HG03159 (cell line): ENCODE results near the gene KCNN3.
A peak's percentile ranks its signal among the peaks of the same experiment; 100 is the strongest.
"Not testable (repeated sequence)": the region's sequence is repeated elsewhere in the genome, so short reads cannot be mapped to it uniquely, and the experiment has no call there.

Experiments
- ATAC-seq: cut with Tn5 transposase; IDR thresholded peaks from one replicate; pipeline ENCODE4 v1.9.1; 2021; ENCODE audit warnings: mild to moderate bottlenecking, moderate library complexity; ENCODE audit not compliant: unreplicated experiment

The KCNN3 gene

GRCh38 chr1:154870115-154870571, at the start of gene KCNN3:
Gene KCNN3 (minus strand): TSS chr1:154870281. CDS start chr1:154869964, 317 bp downstream.
- peak; percentile 87 for ATAC-seq

DNA sequence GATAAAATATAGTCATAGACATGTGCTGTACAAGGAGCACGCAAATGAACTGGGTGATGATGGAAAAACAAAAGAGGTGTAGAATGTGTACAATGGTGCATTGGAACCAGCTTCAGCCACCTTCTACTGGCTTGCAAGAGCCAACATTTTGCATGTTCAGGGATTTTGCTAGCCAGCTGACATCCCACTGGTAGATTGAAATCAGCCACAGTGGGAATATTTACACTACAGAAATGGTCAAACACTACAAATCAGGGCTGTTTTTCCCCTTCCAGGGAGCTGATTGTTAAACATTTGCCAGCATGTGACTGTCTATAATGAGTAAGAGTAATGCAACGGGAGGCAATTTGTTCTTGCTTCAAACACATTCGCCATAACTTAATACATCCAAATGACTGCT, 43.2 kb upstream of the KCNN3 start:
- no peak for ATAC-seq

DNA sequence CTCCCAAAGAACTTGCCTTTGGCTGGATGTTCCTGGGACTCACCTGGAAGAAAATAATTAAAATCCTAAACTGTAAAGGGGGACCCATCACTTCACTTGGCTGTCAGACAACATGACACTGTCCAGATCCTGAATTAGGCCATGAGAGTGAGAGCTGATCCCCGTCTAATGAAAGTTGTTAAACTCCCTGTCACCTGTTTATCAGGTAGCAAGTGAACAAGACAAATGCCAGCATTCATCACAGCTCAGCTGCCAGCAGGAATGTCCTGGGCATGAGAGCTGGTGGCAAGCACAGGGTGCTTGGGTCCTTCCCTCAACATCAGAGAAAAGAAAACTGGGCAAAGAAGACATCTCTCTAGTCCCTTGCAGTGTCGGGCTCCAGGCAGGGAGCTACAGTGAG, 42.7 kb upstream of the KCNN3 start:
- ATAC-seq: no peak

- no peak for ATAC-seq
Observed at GRCh38 chr1:154911691-154912550, 41.8 kb upstream of the KCNN3 start.

DNA sequence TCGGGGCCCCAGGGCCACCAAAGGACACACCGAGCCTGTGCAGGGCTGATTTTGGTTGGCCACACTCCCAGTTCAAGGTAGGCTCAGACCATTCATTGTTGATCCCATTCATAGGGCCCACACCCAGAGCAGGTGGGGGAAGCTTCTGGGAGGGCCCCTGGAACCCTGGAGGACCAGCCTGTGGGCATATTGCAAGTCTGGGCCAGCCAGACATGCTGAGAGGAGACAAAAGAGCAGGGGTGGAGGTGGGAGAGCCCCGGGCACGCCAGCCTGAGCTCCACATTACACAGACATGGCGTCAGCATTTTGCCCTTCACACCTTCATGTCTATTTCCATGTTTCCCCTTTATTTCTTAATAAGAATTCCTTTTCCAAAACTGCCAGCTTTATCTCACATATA, 40.8 kb upstream of the KCNN3 start:
- ATAC-seq: no peak

DNA sequence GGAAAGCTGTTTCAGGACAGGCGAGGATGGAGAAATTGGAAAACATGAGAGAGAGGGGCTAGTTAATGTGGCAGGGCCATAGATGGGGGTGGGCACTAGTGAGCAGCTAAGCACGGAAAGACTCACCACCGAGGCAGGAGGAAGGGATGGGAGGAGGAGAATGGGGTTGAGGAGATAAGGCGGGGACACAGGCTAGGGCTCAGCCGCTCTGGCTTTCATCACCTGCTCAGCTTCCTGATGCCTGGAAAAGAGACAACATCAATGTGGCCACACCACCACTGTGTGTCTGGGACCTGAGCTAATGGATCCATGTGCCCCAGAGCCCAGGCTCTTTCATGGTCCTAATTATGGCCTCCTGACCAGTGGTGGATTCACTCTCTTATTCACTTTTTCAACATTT, 38.9 kb upstream of the KCNN3 start:
- no peak for ATAC-seq

DNA sequence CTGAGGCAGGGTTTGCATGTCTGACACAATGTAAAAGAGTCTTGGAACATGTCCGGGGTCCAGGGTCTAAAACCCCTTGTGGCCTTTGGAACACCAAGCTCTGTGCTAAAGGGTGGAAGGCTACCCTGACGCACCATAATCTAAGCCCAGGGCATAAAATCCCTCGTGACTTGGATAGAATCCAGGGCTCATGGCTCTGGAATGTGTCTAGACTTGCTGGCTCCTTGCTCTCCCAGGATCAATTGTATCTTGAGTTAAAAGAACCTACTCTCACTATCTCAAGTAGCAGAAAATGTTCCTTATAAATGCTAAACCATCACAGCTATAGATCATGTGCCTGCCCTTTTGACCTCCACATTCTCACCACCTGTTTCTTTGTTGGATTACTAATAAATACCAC, 38.0 kb upstream of the KCNN3 start:
- not testable (repeated sequence) for ATAC-seq

DNA sequence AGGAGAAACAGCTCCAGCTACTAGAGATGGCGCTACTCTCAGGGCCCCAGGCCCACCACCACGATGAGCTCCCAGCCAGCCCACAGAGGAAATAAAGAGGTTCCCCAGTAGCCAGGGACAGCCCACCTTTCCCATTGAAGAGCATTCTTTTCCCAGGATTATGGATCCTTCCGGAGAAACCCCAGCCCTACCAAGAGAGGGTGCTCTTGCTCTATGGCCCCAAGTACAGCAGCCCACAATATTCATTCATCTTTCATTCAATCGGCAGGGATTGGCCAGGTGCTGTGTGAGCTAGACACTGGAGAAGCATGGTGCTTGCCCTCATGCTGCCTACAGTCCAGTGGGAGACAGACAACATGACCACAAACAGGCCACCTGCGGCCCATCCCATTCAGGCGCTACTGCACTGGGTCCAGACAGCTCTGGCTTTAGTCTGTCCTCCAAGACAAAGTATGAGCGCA, 36.6 kb upstream of the KCNN3 start:
- no peak for ATAC-seq

GRCh38 chr1:154902938-154903566, 33.0 kb upstream of the KCNN3 start:
- ATAC-seq: no peak

GRCh38 chr1:154901591-154901990, 31.5 kb upstream of the KCNN3 start:
- ATAC-seq: no peak

- no peak for ATAC-seq
Observed at GRCh38 chr1:154899041-154899440, 29.0 kb upstream of the KCNN3 start.

DNA sequence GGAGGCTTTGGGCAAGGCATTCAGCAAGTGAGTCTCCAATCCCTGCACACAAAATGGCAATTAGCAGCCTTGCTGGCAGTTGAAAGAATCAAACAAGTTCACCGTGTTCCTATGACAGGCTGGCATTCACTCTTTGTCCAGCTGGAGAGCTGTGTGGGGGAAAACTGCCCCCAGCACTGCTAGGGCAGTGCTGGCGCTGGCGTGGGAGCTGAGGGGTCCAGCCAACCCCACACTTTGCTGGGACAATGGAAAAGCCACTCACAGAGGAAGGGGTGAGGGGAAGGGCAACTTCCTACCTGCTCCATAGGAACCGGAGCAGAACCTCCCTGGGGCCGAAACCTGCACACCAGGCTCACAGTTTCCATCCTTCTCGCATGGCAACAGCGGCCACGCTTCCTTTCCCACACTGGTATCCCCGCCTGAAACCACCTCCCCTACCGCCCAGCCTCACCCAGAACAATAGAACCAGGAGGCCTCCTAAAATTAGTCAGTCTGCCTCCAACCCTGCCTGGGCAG, 26.7 kb upstream of the KCNN3 start:
- ATAC-seq: no peak

DNA sequence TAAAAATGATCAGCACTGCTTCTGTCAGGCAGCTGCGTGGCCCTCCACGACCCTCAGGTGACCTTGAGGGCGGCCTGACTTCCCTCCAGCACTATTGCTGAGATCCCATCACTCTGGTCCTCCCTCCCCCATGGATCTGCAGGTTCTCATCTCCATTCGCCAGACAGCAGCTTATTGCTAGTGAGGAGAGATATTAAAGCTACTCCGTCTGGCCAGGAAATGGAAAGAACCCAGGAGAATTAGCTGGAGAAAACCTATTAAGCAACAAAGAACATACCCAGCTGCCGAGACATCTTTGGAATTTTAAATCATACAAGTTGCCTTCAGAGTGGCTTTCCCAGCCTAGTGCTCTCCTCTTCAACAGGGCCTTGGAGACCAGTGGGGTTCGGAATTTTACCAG, 25.7 kb upstream of the KCNN3 start:
- ATAC-seq: no peak

DNA sequence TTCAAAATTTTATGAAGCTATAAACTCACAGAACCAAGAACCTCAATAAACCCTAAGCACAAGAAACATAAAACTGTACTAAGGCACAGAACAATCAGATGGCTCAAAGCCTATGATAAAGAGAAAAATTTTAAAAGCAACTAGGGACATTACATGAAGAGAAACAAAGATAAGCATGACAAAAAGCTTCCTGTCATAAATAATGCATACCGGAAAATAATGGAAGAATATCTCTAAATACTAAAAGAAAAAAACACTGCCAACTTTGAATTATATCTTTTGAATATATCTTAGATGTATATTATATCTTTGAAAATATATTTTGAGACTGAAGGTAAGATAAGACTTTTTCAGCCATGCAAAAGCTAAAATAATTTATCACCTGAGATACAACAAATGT, 21.4 kb upstream of the KCNN3 start:
- no peak for ATAC-seq

DNA sequence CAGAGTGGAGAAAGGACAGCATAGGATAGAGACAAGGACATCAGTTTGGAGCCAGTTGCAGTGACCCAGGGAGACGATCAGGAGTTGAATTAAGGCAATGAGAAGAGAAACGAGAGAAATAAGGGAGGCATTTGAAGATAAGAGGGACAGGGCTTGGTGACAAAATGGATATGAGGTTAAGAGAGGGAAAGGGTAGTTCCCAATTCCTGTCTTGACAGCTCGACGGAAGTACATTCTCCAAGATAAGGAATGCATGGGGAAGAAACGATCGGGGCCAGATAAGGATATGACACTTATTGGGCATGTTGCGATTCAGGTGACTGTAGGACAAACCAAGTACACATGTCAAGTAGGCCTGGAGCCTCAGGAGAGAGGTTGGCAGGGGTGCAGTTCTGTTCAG, 18.7 kb upstream of the KCNN3 start:
- ATAC-seq: no peak

GRCh38 chr1:154886281-154887015, 16.4 kb upstream of the KCNN3 start:
- ATAC-seq: no peak

- ATAC-seq: no peak
Observed at GRCh38 chr1:154884869-154885701, 15.0 kb upstream of the KCNN3 start.

GRCh38 chr1:154883919-154884868, 14.1 kb upstream of the KCNN3 start:
- ATAC-seq: no peak

GRCh38 chr1:154881820-154882535, 11.9 kb upstream of the KCNN3 start:
- ATAC-seq: no peak
